GM18519 (cell line): ENCODE results near the gene HIGD1B.

Experiments
- ATAC-seq: cut with Tn5 transposase; IDR thresholded peaks from one replicate; pipeline ENCODE4 v1.9.1; 2021; ENCODE audit warnings: mild to moderate bottlenecking, moderate library complexity; ENCODE audit not compliant: unreplicated experiment, low FRiP score

Gene HIGD1B

GRCh38 chr17:44832805-44833204, 14.9 kb upstream of the HIGD1B start:
- no peak for ATAC-seq

GRCh38 chr17:44837196-44837595, 10.5 kb upstream of the HIGD1B start:
- ATAC-seq: no peak

GRCh38 chr17:44840274-44840673, 7.4 kb upstream of the HIGD1B start:
- no peak for ATAC-seq

GRCh38 chr17:44840936-44841335, 6.7 kb upstream of the HIGD1B start:
- ATAC-seq: no peak

- ATAC-seq: no peak
Measured at GRCh38 chr17:44842748-44843147, 4.9 kb upstream of the HIGD1B start.

- ATAC-seq: no peak
Measured at GRCh38 chr17:44844390-44844830, 3.3 kb upstream of the HIGD1B start.

- ATAC-seq: no peak
Measured at GRCh38 chr17:44846206-44846605, 1.5 kb upstream of the HIGD1B start.

- ATAC-seq: no peak
Measured at GRCh38 chr17:44848257-44848795, 643 bp downstream of the HIGD1B start.

GRCh38 chr17:44848961-44849489, 1.3 kb downstream of the HIGD1B start:
- no peak for ATAC-seq

GRCh38 chr17:44850025-44850424, 2.3 kb downstream of the HIGD1B start:
- ATAC-seq: no peak

- no peak for ATAC-seq
Measured at GRCh38 chr17:44850612-44851011, 2.9 kb downstream of the HIGD1B start.

GRCh38 chr17:44854192-44854591, 6.5 kb downstream of the HIGD1B start:
- no peak for ATAC-seq

GRCh38 chr17:44859701-44860100, 12.0 kb downstream of the HIGD1B start:
- no peak for ATAC-seq

- ATAC-seq: no peak
Measured at GRCh38 chr17:44862278-44862914, 14.7 kb downstream of the HIGD1B start.

- ATAC-seq: no peak
Measured at GRCh38 chr17:44863061-44863918, 15.6 kb downstream of the HIGD1B start.

- no peak for ATAC-seq
Measured at GRCh38 chr17:44864831-44865230, 17.1 kb downstream of the HIGD1B start.

- ATAC-seq: no peak
Measured at GRCh38 chr17:44865231-44865660, 17.6 kb downstream of the HIGD1B start.

- no peak for ATAC-seq
Measured at GRCh38 chr17:44865931-44866330, 18.2 kb downstream of the HIGD1B start.

- ATAC-seq: no peak
Measured at GRCh38 chr17:44867841-44868240, 20.2 kb downstream of the HIGD1B start.

GRCh38 chr17:44871556-44871955, 23.9 kb downstream of the HIGD1B start:
- ATAC-seq: no peak

GRCh38 chr17:44872131-44872768, 24.6 kb downstream of the HIGD1B start:
- no peak for ATAC-seq
